ENCODE measurements around the gene IQCF5.

- no peak for TF ChIP-seq CTCF (IDR thresholded peaks at IDR 0.05)
- no peak for TF ChIP-seq ZFX (IDR thresholded peaks at IDR 0.05; ENCODE audit: borderline replicate concordance)
Measured at GRCh38 chr3:51862886-51863285, 12.5 kb downstream of the IQCF5 start.

Data from 22Rv1 (cell line).